ENCODE measurements around the gene RAP1GDS1.
"Not testable (repeated sequence)": the region's sequence is repeated elsewhere in the genome, so short reads cannot be mapped to it uniquely, and the experiment has no call there.

Gene RAP1GDS1

GRCh38 chr4:98358630-98359248, 97.6 kb downstream of the RAP1GDS1 start:
- no peak for DNase-seq

DNA sequence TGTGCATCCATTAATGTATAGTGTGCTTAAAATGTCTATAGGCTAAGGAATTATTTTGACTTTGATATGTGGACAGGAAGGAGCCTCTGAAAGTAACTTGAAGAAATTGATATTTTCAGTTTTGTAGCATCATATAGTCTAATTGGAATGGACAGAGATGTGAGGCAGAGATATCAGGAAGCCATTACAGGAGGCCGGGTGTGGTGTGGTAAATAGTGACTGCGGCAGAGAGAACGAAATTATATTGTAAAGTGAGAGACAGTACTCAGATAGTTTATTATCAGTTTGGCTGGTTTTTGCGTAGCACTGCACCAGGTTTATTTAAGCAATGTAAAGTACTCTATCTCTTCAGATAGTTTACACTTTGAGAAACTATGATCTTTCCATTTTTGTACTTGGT, 98.5 kb downstream of the RAP1GDS1 start:
- no peak for DNase-seq

DNA sequence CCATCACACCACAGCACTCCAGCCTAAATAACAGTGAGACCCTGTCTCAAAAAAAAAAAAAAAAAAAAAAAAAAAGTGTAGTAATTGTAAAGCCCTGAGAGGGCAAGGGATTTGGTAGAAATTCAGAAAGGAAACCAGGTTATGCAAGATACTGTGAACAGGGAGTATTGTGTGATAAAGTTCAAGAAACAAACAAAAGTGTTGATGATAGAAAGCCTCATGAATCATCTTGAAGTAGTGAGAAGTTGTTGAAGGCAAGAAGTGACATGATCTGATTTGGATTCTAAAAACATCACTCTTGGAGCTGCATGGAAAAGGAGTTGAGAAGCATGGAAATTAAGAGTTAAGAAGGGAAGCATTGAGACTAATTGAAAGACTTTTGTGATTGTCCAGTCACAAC, 102.2 kb downstream of the RAP1GDS1 start:
- no peak for DNase-seq

- not testable (repeated sequence) for DNase-seq
Measured at GRCh38 chr4:98366275-98366674, 105.1 kb downstream of the RAP1GDS1 start.

DNA sequence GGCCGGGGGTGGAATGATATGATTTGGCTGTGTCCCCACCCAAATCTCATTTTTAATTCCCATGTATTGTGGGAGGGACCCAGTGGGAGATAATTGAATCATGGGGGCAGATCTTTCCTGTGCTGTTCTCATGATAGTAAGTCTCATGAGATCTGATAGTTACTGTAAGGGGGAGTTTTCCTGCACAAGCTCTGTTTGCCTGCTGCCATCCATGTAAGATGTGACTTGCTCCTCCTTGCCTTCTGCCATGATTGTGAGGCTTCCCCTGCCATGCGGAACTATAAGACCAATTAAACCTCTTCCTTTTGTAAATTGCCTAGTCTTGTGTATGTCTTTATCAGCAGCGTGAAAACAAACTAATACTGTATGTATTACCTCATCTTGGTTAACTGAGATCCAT, 106.8 kb downstream of the RAP1GDS1 start:
- DNase-seq, result not testable (repeated sequence)

DNA sequence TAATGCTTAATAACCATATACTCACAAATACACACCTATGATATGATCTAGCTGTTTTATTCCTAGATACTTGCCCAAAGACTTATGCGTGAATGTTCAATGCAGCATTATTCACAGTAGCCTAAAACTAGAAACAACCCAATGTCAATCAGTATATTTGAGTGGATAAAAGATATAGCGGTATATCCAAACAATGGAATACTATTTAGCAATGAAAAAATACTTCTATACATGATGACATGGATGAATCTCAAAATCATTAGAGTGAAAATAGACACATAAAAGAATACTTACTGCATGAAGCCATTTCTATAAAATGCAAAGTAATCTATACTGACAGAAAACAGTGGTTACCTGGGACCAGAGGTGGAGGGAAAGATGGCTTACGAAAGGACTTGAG, 108.1 kb downstream of the RAP1GDS1 start:
- DNase-seq, result no peak

DNA sequence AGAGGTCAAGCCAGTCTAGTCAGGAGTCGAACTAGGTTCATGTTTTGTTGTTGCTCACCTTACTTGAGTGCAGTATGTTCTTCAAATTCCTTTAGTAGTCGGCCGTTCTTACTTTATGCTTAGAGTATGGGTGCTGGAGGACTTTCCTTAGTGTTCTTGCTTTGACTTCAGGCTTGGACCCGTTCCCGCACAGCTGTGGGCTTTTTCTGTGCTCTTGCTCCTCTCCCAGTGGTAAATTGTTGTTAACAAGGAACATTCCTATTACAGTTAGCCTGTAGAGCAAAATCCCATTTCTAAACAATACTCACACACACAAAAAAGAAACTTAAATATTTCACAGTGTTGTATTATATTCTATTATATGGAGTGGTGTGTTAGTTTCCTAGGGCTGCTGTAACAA, 113.5 kb downstream of the RAP1GDS1 start:
- no peak for DNase-seq

DNA sequence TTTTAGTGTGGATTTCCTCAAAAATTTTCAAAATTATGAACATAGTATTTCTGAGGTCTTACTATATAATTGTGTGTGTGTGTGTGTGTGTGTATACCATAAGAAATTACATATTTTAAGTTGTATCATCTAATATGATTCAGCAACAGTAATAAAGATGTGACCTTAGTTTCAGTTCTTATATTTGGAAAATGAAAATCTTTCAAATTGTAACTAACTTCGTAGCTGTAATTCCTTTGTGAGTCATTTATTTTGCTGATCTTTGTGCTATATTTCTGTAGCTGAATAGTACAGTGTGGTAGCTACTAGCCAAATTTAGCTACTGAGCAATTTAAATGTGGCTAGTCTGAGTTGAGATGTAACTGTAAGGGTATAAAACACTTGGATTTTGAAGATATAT, 116.4 kb downstream of the RAP1GDS1 start:
- DNase-seq, result no peak

DNA sequence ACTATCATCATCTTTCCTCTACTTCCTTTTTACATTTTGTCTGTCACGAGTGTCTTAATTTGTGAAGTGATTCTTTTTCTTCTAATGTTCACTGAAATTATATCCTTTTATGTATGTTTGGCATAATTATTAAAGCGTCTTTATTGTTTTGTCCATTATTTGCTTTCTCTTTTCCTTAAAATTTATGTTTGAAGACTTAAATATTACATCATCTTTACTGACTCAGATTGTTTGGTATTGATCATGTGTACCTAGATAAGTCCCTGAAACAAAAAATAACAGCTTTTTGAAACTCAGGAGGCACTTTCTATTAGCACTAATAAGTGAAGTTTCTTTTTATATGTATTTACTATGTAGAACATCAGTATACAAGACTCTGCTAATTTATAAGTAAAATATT, 120.1 kb downstream of the RAP1GDS1 start:
- DNase-seq, result no peak

GRCh38 chr4:98383431-98384106, 122.4 kb downstream of the RAP1GDS1 start:
- DNase-seq, result no peak

DNA sequence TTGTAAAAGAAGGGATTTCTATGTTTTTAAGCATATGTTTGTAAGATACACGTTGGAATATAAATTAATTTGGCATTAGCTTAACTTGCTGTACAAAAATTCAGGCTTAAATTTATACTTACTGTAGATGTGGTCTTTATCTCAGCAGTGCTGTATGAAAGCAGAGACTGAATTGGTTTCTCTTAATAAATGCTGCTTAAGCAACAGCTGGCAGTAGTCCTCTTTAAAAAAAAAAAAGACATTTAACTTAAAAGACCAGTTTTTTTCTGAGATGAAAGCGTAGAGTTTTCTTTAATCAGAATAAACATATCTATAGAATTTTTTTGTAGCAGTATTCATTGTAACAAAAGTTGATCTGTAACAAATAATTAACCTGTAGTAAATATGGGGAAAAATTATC, 124.6 kb downstream of the RAP1GDS1 start:
- DNase-seq, result no peak

DNA sequence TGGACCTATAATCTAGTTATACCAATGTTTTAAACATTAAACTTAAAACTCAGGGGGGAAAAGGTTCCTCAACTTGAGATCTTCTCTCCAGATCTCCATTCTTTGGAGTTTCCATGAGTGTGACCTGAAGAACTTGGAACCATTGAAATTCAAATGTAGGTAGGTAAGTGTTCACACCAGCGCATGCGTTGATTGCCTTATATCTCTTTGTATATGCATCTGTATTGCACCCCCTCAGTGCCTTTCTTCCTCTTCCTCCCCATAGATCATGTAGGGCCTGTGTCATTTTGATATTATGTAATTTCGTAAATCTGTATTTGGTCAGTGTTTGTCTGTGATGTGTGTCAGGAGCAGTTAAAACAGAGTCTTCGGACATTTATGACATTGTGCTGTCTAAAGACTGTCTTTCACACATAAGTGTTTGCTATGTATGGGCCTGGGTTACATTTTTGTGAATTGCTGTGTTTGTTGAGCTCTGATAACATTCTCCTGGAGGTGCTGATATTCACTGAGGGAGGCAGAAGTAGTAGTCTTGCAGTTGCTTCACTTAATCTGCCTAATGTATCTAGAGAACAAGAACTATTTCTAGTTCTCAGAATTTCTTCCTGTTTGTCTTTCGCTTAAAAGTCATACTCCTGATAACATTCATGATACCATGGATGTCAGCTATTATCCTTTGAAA, 126.3 kb downstream of the RAP1GDS1 start:
- DNase-seq, result no peak

DNA sequence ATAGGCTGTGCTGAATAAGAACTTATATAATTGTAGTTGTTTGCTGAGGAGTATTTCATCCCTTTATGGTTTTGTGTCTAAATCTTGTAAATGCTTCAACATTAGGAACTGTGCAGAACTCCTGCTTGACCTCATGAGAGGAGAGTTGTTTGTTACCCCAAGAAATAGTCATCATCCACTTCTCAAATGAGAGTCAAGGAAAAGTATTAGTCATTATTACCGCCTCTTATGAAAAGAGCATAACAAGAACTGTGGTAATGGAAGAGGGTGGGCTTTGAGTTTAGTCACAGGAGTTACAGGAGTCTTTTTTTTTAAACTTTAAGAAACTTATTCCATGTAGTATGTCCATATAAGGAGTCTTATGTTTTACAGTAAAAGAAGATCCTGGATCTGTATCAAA, 132.9 kb downstream of the RAP1GDS1 start:
- no peak for DNase-seq

DNA sequence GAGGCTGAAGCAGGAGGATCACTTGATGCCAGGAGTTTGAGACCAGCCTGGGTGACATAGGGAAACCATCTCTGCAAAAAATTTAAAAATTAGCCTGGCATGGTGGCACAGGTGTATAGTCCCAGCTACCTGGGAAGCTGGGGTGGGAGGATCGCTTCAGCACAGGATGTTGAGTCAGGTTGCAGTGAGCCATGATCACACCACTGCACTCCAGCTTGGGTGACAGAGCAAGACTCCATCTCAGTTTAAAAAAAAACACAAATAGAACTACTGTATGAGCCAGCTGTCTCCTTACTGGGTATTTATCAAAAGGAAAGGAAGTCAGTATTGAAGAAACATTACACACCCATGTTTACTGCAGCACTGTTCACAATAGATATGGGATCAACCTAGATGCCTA, 138.7 kb downstream of the RAP1GDS1 start:
- no peak for DNase-seq

DNA sequence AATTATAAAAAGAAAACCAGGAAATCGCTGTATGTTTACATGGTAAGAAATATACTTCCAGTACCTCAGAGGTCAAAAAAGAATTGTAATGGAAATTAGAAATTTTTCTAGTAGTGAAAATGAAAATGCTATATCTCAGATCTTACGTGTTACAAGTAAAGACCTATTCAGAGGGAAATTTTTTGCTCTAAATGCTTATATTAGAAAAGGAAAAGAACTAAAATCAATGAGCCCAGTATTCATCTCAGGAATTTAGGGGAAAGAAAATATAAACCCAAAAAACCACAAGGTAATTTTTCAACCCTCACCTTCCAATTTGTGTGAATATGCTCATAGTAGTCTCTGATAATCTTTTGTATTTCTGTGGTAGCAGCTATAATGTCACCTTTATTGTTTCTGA, 145.6 kb downstream of the RAP1GDS1 start:
- no peak for DNase-seq

GRCh38 chr4:98411731-98412130, 150.5 kb downstream of the RAP1GDS1 start:
- DNase-seq, result no peak

DNA sequence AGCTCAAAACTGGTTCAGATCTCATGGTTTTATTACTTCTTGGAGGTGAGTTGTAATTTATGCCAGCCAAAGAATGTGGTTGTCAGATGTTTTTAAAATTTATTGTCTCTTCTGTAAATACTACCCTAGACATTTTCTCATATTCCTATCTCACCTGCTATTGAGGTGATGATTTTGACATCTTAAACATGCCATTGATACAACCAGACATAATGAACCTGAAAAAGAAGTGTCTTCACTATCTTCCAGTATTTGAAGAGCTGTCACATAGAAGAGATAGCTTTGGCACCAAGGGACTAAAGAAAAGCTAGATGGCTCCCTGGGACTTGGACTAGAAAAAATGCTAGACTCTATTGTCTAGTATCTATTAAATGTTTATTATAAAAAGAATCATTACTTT, 155.7 kb downstream of the RAP1GDS1 start:
- no peak for DNase-seq

- not testable (repeated sequence) for DNase-seq
Measured at GRCh38 chr4:98420151-98420550, 159.0 kb downstream of the RAP1GDS1 start.

GRCh38 chr4:98421111-98421510, 159.9 kb downstream of the RAP1GDS1 start:
- DNase-seq, result no peak

GRCh38 chr4:98423009-98423408, 161.8 kb downstream of the RAP1GDS1 start:
- DNase-seq, result no peak

DNA sequence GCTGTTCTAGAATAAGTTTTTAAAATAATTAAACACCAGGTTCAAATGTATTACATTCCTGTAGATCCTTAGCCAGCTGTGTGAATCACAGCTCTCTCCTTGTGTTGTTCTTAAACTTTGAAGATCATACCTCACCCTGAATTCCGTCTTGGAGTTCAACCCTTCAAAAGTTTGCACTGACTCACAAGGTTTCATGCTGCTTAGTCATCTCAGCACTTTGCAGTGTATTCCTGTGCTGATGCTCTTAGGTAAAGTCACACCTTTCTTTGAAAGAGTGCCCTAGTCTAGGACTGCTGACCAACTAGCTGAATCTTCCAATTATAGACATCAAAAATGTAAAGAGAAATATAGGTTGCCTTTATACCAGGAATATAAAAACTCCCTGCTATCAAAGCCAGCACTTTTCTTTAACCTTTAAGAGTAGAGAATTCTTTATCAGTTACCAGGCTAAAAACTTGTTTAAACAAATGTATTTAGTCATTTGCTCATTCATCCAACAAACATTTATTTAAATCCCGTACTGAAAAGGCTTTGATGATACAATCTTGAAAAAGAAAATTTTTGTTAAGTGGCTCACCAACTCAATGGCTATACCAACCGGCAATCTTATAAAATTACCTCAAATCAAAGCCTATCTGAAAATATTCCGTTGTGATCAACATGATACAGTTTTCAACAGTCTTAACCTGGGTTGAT, 169.7 kb downstream of the RAP1GDS1 start:
- no peak for DNase-seq

- DNase-seq, result no peak
Measured at GRCh38 chr4:98433691-98434090, 172.5 kb downstream of the RAP1GDS1 start.

DNA sequence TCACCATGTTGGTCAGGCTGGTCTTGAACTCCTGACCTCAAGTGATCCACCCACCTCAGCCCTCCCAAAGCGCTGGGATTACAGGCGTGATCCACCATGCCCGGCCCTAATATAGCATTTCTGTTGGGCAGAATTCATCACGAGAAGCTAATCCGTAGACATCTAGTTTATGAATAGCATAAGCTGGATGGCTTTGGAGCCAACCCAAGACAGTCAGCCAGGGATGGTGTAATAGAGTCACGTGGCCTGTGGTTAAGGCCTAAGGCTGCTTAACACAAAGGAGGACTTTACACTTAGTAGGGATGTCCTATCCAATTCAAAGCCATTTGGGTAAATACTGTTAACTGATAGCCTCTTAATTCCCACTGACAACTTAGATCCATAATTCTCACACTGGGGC, 173.6 kb downstream of the RAP1GDS1 start:
- DNase-seq, result no peak

GRCh38 chr4:98444371-98444770, 183.2 kb downstream of the RAP1GDS1 start:
- no peak for DNase-seq

Data from NCI-H748 treated with DMSO at 0.1 percent for 48 hours (cell line).